NT2/D1 (cell line): ENCODE results near the gene TMEM25.

Source experiments
- YY1 ChIP-seq: IDR thresholded peaks from 2 replicates; pipeline ENCODE4 v1.6.1; 2011; ENCODE audit not compliant: insufficient read length, insufficient read depth
- ZNF274 ChIP-seq: IDR thresholded peaks from 2 replicates; pipeline ENCODE4 v1.6.1; 2011; ENCODE audit warnings: mild to moderate bottlenecking, low read depth, low read length

DNA sequence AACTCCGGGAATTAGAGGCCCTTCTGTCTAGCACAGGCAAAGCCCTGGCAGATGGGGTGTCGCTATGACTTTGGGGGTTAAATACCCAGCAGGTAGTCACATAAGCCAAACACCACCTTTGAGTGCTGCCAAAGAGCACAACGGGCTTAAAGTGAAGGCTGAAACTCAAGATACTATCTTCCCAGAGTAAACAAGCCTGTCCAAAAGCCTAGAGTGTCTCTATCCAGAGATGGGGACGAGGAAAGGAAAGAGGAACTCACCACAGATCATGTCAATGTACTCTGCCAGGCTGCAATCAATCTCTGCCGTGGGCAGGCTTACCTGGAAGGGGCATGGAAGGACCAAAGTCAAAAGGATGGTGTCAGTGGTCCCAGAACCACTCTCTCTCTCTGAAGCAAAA lies 14.5 kb downstream of the TMEM25 start:
- TF ChIP-seq ZNF274, result no peak
- no peak for TF ChIP-seq YY1
